Testis (tissue), 2 donors: ENCODE data around the gene MYO1F.

Source experiments
- POLR2A ChIP-seq: fragments of 450-650 bp; IDR thresholded peaks from one replicate; pipeline ENCODE4 v1.6.1; 2017; ENCODE audit warnings: antibody characterized with exemption, mild to moderate bottlenecking, moderate library complexity
- TF ChIP-seq, protein P1 (sequence below), 3 experiments: fragments of 450-650 bp in 2 of 3; fragments of 200-600 bp in 1 of 3; sonication (generic) in 1 of 3; IDR thresholded peaks; one replicate each; pipeline ENCODE4 v1.5.1; 2016 to 2019; ENCODE audit warnings: antibody characterized with exemption in 3 of 3, mild to moderate bottlenecking in 2 of 3, moderate library complexity in 1 of 3

DNA sequence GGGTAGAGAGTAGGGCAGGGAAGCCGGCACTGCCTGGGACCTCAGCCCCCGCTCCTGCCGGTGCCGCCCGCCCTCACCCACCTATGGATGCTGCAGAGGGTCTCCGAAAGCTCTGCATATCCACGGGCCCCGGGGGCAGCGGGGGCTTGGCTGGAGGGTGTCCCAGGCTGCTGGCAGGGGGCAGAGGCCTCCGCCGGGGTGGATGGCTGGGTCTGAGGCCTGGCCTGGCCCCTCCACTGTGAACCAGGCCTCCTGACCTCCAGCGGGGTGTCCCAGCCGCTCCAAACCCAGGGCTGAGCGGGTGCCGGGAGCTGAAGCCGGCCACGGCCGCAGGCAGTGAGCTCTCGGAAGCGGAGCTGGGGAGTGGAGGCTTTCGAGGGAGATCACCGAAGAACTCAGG lies 78.9 kb downstream of the MYO1F start:
- TF ChIP-seq, protein P1, sequence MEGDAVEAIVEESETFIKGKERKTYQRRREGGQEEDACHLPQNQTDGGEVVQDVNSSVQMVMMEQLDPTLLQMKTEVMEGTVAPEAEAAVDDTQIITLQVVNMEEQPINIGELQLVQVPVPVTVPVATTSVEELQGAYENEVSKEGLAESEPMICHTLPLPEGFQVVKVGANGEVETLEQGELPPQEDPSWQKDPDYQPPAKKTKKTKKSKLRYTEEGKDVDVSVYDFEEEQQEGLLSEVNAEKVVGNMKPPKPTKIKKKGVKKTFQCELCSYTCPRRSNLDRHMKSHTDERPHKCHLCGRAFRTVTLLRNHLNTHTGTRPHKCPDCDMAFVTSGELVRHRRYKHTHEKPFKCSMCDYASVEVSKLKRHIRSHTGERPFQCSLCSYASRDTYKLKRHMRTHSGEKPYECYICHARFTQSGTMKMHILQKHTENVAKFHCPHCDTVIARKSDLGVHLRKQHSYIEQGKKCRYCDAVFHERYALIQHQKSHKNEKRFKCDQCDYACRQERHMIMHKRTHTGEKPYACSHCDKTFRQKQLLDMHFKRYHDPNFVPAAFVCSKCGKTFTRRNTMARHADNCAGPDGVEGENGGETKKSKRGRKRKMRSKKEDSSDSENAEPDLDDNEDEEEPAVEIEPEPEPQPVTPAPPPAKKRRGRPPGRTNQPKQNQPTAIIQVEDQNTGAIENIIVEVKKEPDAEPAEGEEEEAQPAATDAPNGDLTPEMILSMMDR (IDR thresholded peaks at IDR 0.05), result no peak
- TF ChIP-seq POLR2A, result no peak
